Type B pancreatic cell (in vitro differentiated cells): ENCODE data around the gene NPHS2. TPM values are rescaled to one million over a fixed set of nuclear protein-coding genes. Genes with fewer than 3 reads are reported as not detected.

Source experiments
- DNase-seq: peaks from one replicate; pipeline ENCODE4 v3.0.0; 2021; ENCODE audit warnings: mixed read lengths; ENCODE audit not compliant: unreplicated experiment; ENCODE audit errors: extremely low spot score
- H3K27ac Mint-ChIP-seq: 2 replicates; pipeline ENCODE4 v1.8.0; 2021; ENCODE audit warnings: mild to moderate bottlenecking, mixed read lengths
- H3K27me3 Mint-ChIP-seq: 2 replicates; pipeline ENCODE4 v1.8.0; 2021; ENCODE audit warnings: mixed read lengths
- H3K36me3 Mint-ChIP-seq: 2 replicates; pipeline ENCODE4 v1.8.0; 2021; ENCODE audit warnings: mixed read lengths
- H3K4me1 Mint-ChIP-seq: one replicate; pipeline ENCODE4 v1.8.0; 2021; ENCODE audit warnings: mixed read lengths; ENCODE audit not compliant: unreplicated experiment
- H3K4me3 Mint-ChIP-seq: 2 replicates; pipeline ENCODE4 v1.8.0; 2021; ENCODE audit warnings: mild to moderate bottlenecking, mixed read lengths
- H3K9me3 Mint-ChIP-seq: 2 replicates; pipeline ENCODE4 v1.8.0; 2021; ENCODE audit warnings: mixed read lengths
- CTCF ChIP-seq: fragments of 200-600 bp; sonication (generic); conservative IDR thresholded peaks from 2 replicates; pipeline ENCODE4 v1.5.0; 2021; ENCODE audit warnings: antibody characterized with exemption, mild to moderate bottlenecking
- total RNA-seq: library from RNA; stranded (reverse); gene quantifications from 2 replicates; pipeline ENCODE4 v1.2.1, GENCODE V29; 2021; ENCODE audit warnings: low replicate concordance

The NPHS2 gene
- total RNA-seq, 1 donor from 2014 or later: 0.31 TPM

DNA sequence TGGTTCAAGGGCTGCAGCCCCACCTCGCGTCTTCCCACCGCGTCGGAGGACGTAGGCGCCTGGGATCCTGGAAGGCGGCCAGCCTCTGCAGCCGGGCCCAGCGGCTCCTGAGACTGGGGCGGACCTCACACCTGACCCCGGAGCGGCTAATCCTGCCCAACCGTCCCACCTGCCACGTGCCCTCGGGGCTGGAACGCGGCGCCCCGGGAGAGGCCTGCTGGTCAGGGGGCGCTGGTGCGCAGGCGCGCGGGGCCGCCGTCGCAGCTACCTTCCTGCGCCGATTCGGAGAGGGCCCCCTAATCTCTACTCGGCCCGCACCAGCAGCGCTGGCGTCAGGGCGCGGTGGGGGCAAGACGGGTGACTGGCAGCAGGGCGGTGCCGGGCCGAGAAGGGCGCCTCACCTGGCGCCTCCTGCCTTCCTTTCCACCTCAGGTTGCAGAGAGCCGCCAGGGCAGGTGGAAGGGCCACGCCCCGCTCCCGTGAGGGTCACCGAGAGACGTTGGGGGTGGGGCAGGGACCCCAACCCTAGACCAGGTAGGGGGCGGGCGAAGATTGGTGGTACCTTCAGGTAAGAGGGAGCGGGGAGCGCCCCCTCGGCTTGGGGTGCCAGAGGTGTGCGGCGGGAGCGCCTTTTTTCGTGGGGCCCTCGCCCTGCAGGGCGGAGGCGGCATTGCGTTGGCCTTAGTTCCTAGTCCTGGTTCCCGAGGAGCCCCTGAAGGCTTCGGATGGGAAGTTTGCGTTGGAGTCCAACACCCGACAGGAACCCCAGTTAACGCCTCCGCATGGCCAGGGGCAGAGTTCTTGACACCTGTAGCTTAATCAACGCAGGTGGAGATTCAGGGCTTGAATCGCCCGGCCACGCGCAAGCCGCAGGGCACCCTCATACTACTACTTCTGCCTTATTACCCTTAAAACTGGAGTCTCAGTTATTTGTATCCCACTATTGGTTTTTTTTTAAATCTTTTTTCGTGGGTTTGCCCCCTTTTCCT, 16.1 kb upstream of the NPHS2 start, which contains the start of gene TDRD5:
TDRD5 (plus strand) TSS at position 241 of the 989 bp plus-strand sequence. CDS start 784 bp downstream, outside the sequence.
- Mint-ChIP-seq H3K36me3 (no peaks in the 10 kb centered on the region), H3K27me3 (peaks cover 28% of the 10 kb centered on the region), H3K9me3 (no peaks in the 10 kb centered on the region), H3K4me1 (no peaks in the 10 kb centered on the region), H3K27ac (no peak within 1 kb of the TSS), H3K4me3 (no peak within 1 kb of the TSS)
- peak; percentile 30 for TF ChIP-seq CTCF
- no peak for DNase-seq

DNA sequence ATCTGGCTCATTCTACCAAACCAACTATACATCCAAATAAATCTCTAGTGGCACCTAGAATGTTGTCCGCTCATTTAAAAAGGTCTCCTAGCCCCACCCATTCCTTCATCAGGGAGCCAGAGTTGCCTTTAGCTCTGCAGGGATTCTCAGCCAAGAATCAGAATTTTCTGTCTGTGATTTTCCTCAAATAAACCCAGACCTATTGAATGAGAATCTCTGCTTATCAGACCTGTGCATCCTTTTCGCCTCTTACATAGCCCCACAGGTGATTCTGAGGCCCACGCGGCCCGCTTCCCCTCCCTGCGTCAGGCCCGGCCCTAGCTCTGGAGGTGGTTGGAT, 15.5 kb upstream of the NPHS2 start:
- Mint-ChIP-seq H3K36me3 (no peaks in the 10 kb centered on the region), H3K27me3 (peaks cover 25% of the 10 kb centered on the region), H3K27ac (no peak overlapping the region)

GRCh38 chr1:179590671-179591070, 14.9 kb upstream of the NPHS2 start:
- Mint-ChIP-seq H3K27me3 (peaks cover 29% of the 10 kb centered on the region), H3K4me1 (no peaks in the 10 kb centered on the region), H3K27ac (no peak overlapping the region), H3K36me3 (no peaks in the 10 kb centered on the region), H3K4me3 (no peak overlapping the region), H3K9me3 (no peaks in the 10 kb centered on the region)
- DNase-seq: no peak
- no peak for TF ChIP-seq CTCF

More for the DNA sequence above, 15.5 kb upstream of the NPHS2 start:
- H3K4me3 Mint-ChIP-seq: no peak overlapping the region
- no peak for TF ChIP-seq CTCF
- no peaks in the 10 kb centered on the region for H3K4me1 Mint-ChIP-seq
- DNase-seq: no peak
- no peaks in the 10 kb centered on the region for H3K9me3 Mint-ChIP-seq

- Mint-ChIP-seq H3K4me1 (no peaks in the 10 kb centered on the region), H3K36me3 (no peaks in the 10 kb centered on the region), H3K27ac (no peak overlapping the region), H3K27me3 (peaks cover 28% of the 10 kb centered on the region), H3K4me3 (no peak overlapping the region), H3K9me3 (no peaks in the 10 kb centered on the region)
- no peak for DNase-seq
- no peak for TF ChIP-seq CTCF
These were observed 13.8 kb upstream of the NPHS2 start for GRCh38 chr1:179589509-179589908.

DNA sequence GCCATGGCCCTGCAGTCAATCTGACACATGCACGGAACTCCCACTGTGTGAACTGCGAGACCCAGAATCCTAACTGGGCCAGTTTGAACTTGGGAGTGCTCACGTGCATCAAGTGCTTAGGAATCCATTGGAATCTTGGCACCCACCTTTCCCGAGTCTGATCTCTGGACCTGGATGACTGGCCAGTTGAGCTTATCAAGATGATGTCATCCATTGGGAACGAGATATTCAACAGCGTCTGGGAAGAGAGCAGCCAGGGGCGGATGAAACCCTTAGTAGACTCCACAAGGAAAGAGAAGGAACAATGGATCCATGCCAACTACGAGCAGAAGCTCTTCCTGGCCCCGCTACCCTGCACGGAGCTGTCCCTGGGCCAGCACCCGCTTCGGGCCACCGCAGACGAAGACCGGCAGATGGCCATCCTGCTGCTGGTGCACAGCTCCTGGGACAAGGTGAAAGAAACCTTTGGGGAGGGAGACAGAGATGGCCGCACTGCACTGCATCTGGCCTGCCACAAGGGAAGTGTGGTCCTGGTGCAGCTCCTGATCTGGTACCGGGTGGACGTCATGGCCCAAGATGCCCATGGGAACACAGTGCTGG, 12.8 kb upstream of the NPHS2 start:
- Mint-ChIP-seq H3K4me1 (no peaks in the 10 kb centered on the region), H3K27me3 (peaks cover 24% of the 10 kb centered on the region), H3K27ac (no peak overlapping the region), H3K4me3 (no peak overlapping the region), H3K36me3 (no peaks in the 10 kb centered on the region), H3K9me3 (no peaks in the 10 kb centered on the region)
- no peak for TF ChIP-seq CTCF
- no peak for DNase-seq
